ENCODE results near the gene SLC20A1. TPM values are rescaled to one million over a fixed set of nuclear protein-coding genes. Genes with fewer than 3 reads are reported as not detected.
A peak's percentile ranks its signal among the peaks of the same experiment; 100 is the strongest.
"Not testable (repeated sequence)": the region's sequence is repeated elsewhere in the genome, so short reads cannot be mapped to it uniquely, and the experiment has no call there.

SLC20A1 gene
- polyA plus RNA-seq, 1 donor from 2014 or later: 19.3 TPM

DNA sequence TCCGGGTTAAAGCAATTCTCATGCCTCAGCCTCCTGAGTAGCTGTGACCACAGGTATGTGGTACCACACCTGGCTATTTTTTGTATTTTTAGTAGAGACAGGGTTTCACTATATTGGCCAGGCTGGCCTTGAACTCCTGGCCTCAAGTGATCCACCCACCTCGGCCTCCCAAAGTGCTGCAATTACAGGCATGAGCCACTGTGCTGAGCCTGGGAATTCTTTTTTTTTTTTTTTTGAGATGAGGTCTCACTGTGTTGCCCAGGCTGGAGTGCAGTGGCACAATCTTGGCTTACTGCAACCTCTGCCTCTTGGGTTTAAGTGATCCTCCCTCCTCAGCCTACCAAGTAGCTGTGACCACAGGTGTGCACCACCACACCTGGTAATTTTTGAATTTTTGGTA is 29.9 kb upstream of the SLC20A1 start:
- H3K36me3 Mint-ChIP-seq, H3K9me3 Mint-ChIP-seq, H3K27me3 Mint-ChIP-seq, H3K4me1 Mint-ChIP-seq, H3K4me3 Mint-ChIP-seq, H3K27ac Mint-ChIP-seq: not testable (repeated sequence)

DNA sequence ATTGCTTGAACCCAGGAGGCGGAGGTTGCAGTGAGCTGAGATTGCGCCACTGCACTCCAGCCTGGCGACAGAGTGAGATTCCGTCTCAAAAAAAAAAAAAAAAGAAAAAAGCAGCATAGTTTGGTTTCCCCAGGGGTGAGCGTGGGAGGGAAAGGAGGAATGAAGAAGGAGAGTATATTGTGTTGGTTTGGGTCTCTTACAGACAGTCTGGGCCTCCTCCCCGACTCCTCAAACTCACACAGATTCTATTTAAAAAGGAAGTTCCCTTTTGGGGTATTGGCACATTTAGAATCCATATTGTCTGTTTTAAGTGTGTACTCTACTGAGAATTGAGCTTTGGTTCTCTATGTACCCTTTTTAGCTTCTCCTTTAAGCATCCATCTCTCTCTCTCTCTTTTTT is 27.4 kb upstream of the SLC20A1 start:
- H3K27me3 Mint-ChIP-seq: peaks cover 3% of the 10 kb centered on the region
- peaks cover 3% of the 10 kb centered on the region for H3K36me3 Mint-ChIP-seq
- no peak overlapping the region for H3K27ac Mint-ChIP-seq
- no peaks in the 10 kb centered on the region for H3K9me3 Mint-ChIP-seq
- no peaks in the 10 kb centered on the region for H3K4me1 Mint-ChIP-seq
- no peak overlapping the region for H3K4me3 Mint-ChIP-seq

DNA sequence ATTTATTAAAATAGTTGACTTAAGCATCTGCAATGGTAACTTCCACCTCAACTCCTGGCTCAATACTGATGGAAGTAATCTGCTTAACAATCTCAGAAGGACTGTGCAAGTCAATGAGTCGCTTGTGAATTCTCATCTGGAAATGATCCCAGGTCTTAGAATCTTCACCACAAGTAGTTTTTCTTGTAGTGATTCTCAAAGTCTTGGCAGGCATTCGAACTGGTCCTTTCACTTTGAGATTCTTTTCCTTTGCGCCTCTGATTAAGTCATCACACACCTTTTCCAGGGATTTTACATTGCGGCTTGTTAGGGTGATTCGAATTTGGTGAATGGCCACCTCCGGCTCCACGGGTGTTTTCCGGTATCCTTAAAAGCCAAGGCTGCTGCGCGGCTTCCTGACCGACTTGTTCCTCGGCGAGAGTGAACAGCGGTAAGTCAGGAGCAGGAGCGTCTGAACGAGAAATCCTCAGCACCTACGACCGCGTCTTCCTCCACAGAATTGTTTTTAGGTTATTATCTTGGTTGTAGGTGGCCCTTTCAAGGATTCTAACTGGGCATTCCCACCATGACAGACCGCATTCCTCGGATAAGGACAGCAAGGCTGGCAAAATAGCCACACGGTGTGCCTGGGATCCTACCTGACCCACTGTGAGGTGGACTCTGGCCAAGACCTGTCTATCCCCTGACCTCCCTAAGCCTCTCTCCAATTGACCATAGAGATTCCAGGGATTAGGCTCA is 23.8 kb upstream of the SLC20A1 start:
- Mint-ChIP-seq H3K4me3 (no peak overlapping the region), H3K27ac (no peak overlapping the region), H3K27me3 (no peaks in the 10 kb centered on the region), H3K9me3 (no peaks in the 10 kb centered on the region), H3K4me1 (peaks cover 10 to 16% (median 13%) of the 10 kb centered on the region in 3 donors), H3K36me3 (peaks cover 3% of the 10 kb centered on the region)

DNA sequence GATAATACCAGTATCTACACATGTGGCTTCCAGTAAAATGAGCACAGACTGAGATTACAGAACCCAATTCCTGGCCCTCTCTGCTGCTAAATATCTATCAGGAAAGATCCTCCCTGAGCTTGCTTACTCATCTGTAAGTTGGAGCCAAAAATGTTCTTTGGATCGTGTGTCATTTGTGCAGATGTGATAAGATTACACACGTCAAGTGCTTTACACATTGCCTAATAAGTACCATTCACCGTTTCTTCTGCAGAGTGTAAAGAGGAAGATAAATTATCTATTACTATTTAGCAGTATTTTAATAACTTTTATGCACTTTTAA is 23.2 kb upstream of the SLC20A1 start:
- Mint-ChIP-seq H3K36me3 (peaks cover 3% of the 10 kb centered on the region), H3K9me3 (no peaks in the 10 kb centered on the region), H3K27ac (no peak overlapping the region), H3K4me3 (no peak overlapping the region), H3K27me3 (no peaks in the 10 kb centered on the region), H3K4me1 (peaks cover 10 to 16% (median 13%) of the 10 kb centered on the region in 3 donors)

DNA sequence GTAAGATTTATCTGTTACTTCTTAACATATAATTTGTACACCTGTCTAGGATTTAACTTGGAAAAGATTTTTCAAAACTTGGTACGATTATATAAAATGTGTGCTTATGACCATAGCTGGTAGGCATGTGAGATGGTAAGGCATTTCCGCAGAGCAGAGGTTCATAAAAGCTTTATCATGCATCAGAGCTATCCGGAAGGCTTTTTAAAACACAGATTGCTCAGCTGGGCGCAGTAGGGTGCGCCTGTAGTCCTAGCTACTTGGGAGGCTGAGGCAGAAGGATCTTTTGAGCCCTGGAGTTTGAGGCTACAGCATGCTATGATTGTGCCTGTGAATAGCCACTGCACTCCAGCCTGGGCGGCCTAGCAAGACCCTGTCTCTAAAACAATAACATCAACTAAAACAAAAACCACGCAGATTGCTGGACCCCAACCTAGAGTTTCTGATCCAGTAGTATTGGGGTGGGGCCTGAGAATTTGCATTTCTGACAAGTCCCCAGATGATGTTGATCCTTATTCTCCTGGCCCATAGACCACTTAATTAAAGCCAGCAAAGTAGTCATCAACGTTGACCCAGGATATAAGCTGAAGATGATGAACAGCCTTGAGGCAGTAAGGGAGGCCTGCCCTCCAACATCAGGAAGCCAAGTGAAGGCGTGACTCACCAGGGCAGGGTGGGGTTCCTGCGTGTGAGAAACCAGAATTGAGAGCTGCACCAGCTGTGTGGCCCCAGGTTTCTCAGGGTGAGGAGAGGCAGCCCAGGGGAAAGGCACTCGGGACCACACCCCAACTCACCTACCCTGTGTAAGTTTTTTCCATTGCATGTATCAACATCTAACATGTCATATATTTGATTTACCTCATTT is 21.6 kb upstream of the SLC20A1 start:
- Mint-ChIP-seq H3K27ac (peak overlapping the region in 1 of 3 donors; percentile 23), H3K36me3 (peaks cover 3% of the 10 kb centered on the region), H3K4me1 (peaks cover 10 to 16% (median 13%) of the 10 kb centered on the region in 3 donors), H3K9me3 (no peaks in the 10 kb centered on the region), H3K4me3 (peak overlapping the region in 1 of 4 donors; percentile 6), H3K27me3 (no peaks in the 10 kb centered on the region)

DNA sequence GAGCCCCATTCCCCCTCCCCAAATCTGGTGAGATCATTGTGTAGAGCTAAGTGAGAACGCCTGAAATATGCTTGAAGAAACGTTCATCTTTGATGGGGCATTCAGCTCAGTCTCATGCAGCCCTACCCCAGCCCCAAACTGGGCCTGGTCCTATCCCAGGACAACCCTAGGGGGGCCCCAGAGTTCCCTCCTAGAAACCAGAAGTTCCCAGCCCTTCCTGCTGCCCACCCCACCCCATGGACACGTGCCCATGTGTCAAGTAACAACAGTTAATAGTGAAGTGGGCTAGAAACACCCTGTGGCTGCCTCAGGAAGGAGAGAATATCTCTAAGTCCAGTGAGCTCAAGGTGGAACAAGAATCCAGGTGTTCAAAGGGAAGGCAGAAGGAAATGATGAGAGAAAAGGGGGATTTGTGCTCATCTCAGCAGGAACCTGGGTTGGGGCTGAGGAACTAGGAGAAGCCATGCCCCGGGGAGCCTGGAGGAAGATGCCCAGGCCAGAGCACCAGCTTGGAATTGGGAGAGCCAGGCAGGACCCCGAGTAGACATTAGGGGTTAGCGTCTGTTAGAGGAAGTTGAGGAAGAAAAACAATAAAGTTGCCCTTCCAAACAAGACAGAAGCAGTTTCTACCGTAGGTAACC is 20.1 kb upstream of the SLC20A1 start:
- Mint-ChIP-seq H3K27me3 (no peaks in the 10 kb centered on the region), H3K4me1 (peaks cover 10 to 16% (median 13%) of the 10 kb centered on the region in 3 donors), H3K4me3 (no peak overlapping the region), H3K27ac (no peak overlapping the region), H3K36me3 (peaks cover 3% of the 10 kb centered on the region), H3K9me3 (no peaks in the 10 kb centered on the region)

DNA sequence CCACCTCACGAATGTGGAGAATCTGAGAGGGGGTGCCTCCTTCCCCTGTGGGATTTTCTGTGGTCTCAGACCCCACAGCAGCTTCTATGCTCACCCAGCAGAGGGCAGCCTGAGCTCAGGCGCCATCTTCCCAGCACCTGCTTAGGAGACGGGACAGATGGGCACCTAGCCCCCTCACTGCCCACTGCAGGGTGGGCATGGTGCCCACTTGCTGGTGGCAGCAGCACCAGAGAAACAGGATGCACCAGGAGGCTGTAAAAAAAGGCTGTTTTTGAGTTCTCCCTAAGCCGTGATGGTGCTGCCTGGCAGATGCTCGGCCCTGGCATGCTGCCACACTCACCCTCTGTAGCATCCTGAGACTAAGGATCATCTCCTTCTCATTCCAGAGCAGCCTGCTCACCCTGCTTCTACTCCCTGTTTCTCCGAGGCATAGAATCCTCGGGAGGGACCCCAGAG is 19.1 kb upstream of the SLC20A1 start:
- H3K27me3 Mint-ChIP-seq: no peaks in the 10 kb centered on the region
- no peaks in the 10 kb centered on the region for H3K9me3 Mint-ChIP-seq
- no peaks in the 10 kb centered on the region for H3K36me3 Mint-ChIP-seq
- peak overlapping the region in 2 of 4 donors; percentile 60 for H3K4me3 Mint-ChIP-seq
- peak overlapping the region in 1 of 3 donors; percentile 71 for H3K27ac Mint-ChIP-seq
- peaks cover 17 to 23% (median 21%) of the 10 kb centered on the region in 3 donors for H3K4me1 Mint-ChIP-seq

DNA sequence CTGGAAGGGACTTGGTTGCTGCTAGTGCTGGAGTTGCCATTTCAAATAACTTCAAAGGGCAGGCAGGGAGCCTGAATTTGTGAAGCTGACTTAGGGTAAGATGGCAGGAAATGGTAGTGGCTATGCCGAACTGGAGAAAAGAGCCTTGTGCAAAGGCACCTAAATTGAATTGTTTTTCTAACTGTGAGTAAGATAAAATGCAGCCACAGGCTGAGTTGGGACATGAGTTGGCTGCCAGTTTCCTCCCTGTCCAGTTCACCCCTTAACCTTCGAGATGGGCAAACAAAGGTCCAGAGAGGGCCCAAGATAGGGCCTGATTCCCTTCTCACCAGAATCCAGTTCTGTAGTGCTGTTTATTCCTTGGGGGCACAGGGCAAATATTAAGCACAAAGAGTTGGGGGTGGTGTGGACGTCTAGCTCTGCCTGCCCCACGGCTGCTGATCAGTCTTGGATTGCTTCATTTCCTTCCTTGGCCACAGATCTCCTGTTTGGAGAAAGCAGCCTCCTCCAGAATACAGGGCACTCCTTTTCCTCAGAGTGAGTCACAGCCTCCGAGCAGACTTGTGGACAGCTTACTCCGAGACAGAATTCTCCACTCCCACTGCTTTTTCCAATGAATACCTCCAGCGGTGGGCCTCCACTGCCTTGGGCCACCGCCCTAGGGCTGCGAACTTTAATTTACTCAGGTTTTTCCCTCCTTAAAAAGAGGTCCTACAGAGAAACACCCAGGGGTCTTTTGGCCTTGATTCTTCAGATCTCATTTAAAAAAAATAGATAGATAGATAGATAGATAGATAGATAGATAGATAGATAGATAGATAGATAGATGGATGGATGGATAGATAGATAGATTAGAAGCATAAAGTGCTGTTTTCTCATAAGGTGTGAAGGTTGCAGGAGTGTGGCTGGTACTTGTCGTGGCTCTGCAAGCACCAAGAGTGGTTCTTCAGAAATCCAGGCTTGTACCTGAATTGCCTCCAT is 18.4 kb upstream of the SLC20A1 start:
- Mint-ChIP-seq H3K4me3 (peak overlapping the region in 1 of 4 donors; percentile 60), H3K27ac (peak overlapping the region in 1 of 3 donors; percentile 71), H3K9me3 (no peaks in the 10 kb centered on the region), H3K4me1 (peaks cover 20 to 25% (median 23%) of the 10 kb centered on the region in 3 donors), H3K27me3 (no peaks in the 10 kb centered on the region), H3K36me3 (no peaks in the 10 kb centered on the region)

DNA sequence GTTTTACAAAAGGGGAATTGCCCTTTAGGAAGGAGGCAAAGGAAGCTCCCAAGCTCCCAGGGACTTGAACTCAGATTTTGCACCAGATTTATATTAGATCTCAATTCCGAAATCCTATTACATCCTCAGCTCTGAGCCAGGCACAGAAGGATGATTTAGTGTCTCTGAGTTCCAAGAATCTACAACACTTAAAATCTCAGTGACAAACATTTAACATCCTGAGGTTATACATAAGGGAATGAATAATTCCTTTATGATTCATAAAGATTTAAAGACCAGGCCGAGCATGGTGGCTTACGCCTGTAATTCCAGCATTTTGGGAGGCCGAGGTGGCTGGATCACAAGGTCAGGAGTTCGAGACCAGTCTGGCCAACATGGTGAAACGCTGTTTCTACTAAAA is 16.5 kb upstream of the SLC20A1 start:
- peaks cover 16 to 21% (median 17%) of the 10 kb centered on the region in 3 donors for H3K4me1 Mint-ChIP-seq
- H3K4me3 Mint-ChIP-seq: no peak overlapping the region
- H3K27me3 Mint-ChIP-seq: no peaks in the 10 kb centered on the region
- peak overlapping the region in 1 of 3 donors; percentile 31 for H3K27ac Mint-ChIP-seq
- peaks cover 2% of the 10 kb centered on the region for H3K36me3 Mint-ChIP-seq
- H3K9me3 Mint-ChIP-seq: no peaks in the 10 kb centered on the region

DNA sequence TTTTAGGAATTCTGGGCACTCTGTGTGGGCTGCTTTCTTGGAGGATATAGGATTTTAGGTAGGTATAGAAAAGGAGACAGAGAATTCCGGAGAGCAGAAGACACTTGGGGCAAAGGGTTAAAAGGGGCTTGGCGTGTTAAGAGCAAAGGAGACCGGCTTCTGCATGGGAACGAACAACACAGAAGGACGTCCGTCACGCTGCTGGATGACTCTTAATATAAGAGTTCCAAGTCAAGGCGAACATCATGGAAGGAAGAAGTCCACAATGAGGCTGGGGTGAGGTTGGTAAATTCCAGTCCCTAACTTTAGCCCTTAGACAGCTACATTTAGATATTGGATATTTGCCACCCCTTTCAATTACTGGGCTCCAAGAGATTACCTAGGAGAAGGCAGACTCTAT is 15.9 kb upstream of the SLC20A1 start:
- peaks cover 11 to 16% (median 12%) of the 10 kb centered on the region in 3 donors for H3K4me1 Mint-ChIP-seq
- H3K27ac Mint-ChIP-seq: no peak overlapping the region
- peak overlapping the region in 1 of 4 donors; percentile 49 for H3K4me3 Mint-ChIP-seq
- no peaks in the 10 kb centered on the region for H3K27me3 Mint-ChIP-seq
- H3K36me3 Mint-ChIP-seq: peaks cover 2% of the 10 kb centered on the region
- no peaks in the 10 kb centered on the region for H3K9me3 Mint-ChIP-seq

DNA sequence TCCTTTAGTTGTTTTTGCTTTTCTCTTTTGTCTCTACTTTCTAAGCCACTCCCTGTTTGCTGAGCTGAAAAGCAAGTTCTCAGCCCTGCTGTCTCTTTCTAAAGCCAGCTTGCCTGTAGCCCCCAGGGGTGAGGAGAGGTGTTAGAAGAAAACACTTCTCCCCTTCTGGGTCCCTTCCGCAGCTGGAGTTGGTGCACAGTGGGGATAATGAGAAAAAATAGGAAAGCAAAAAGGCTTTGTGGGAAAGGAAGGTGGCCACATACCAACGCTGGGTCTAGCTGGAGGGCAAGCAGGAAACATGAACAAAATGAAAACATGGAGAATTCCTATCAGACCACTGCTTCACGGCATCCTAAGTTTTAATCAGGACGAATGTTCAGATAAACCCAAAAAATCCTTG is 15.5 kb upstream of the SLC20A1 start:
- peaks cover 10 to 16% (median 14%) of the 10 kb centered on the region in 3 donors for H3K4me1 Mint-ChIP-seq
- no peaks in the 10 kb centered on the region for H3K27me3 Mint-ChIP-seq
- no peaks in the 10 kb centered on the region for H3K9me3 Mint-ChIP-seq
- H3K27ac Mint-ChIP-seq: peak overlapping the region in 2 of 3 donors; percentile 1 to 91
- H3K36me3 Mint-ChIP-seq: peaks cover 2% of the 10 kb centered on the region
- no peak overlapping the region for H3K4me3 Mint-ChIP-seq

DNA sequence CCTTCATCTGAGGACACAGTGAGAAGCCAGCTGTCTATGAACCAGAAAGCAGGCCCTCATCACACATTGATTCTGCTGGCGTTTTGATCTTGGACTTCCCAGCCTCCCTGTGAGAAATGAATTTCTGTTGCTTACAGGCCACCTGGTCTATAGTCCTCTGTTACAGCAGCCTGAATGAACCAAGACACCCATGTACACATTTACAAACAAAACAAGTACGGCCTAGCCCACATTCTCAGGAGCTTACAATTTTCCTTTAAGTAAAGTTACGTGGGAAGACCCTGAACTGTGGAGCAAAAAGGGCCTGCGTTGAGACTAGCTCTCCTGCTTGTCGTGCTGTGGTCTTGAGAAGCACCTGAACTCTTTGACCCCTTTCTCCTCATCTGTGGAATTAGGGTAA is 12.0 kb upstream of the SLC20A1 start:
- H3K4me3 Mint-ChIP-seq: peak overlapping the region in 1 of 4 donors; percentile 52
- peaks cover 3% of the 10 kb centered on the region for H3K36me3 Mint-ChIP-seq
- H3K27ac Mint-ChIP-seq: peak overlapping the region in 1 of 3 donors; percentile 33
- H3K4me1 Mint-ChIP-seq: peaks cover 6 to 26% (median 11%) of the 10 kb centered on the region in 3 donors
- peaks cover 0 to 6% (median 4%) of the 10 kb centered on the region in 3 donors for H3K9me3 Mint-ChIP-seq
- H3K27me3 Mint-ChIP-seq: no peaks in the 10 kb centered on the region

DNA sequence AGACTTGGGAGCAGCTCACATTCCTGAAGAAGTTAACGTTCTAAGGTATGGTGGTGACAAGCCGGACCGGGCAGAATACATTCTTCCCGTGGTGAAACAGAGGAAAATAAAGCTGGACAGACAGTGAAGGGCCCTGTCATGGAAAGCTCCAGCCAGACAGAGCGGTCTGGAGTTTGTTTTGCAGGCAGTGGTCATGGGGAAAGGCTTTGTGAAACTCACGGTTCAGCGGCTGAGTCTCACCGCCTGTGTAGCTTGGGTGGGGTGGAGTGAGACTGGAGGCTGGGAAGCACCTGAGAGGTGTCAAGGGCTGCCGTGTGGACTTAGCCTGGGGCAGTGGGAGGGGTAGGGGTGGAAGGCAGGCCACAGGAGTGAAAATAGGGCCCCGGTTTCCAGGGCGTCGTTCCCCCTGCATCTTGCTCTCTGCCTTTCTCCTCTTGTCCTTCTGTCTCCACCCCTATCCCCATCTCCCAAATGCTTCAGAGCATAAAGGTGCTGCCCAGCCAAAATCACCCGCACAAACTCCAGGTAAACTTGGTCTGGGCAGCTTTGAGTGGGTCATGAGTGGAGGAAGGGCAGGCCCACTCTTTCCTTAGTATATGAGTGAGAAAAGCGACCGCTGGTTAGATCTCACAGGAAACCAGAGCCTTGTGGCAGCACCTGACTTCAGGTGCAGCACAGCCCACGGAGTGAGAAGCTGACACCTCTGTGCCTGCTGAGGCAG is 11.4 kb upstream of the SLC20A1 start:
- H3K27me3 Mint-ChIP-seq: no peaks in the 10 kb centered on the region
- peak overlapping the region in 2 of 3 donors; percentile 33 to 71 for H3K27ac Mint-ChIP-seq
- peaks cover 0 to 6% (median 4%) of the 10 kb centered on the region in 3 donors for H3K9me3 Mint-ChIP-seq
- H3K4me1 Mint-ChIP-seq: peaks cover 6 to 26% (median 11%) of the 10 kb centered on the region in 3 donors
- H3K36me3 Mint-ChIP-seq: peaks cover 3% of the 10 kb centered on the region
- H3K4me3 Mint-ChIP-seq: peak overlapping the region in 1 of 4 donors; percentile 52

DNA sequence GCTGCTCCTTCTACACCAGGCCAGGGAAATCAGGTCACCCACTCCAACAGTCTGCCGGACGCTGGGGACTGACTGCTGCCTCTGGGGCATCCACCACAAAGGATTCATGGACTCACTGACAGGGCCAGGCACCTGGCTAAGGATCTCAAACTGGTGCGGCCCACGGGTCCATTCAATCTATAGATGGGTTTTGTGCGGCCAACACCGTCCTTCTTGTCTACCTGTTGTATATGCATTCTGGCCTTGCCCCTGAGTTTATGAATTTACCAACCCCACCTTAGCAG is 10.9 kb upstream of the SLC20A1 start:
- Mint-ChIP-seq H3K27ac (no peak overlapping the region), H3K36me3 (peaks cover 3% of the 10 kb centered on the region), H3K4me1 (peaks cover 6 to 26% (median 11%) of the 10 kb centered on the region in 3 donors)

More for the DNA sequence above, 10.9 kb upstream of the SLC20A1 start:
- H3K9me3 Mint-ChIP-seq: peaks cover 0 to 6% (median 4%) of the 10 kb centered on the region in 3 donors
- H3K4me3 Mint-ChIP-seq: no peak overlapping the region
- H3K27me3 Mint-ChIP-seq: no peaks in the 10 kb centered on the region
